Fibroblast of skin of left quadriceps (primary cell): ENCODE measurements around the gene PARP4.
"Not testable (repeated sequence)": the region's sequence is repeated elsewhere in the genome, so short reads cannot be mapped to it uniquely, and the experiment has no call there.

Experiments used
- DNase-seq, 2 experiments: peaks; one replicate each; pipeline ENCODE4 v3.0.0-alpha.2; 2013; ENCODE audit warnings: low read depth in 2 of 2

The PARP4 gene

DNA sequence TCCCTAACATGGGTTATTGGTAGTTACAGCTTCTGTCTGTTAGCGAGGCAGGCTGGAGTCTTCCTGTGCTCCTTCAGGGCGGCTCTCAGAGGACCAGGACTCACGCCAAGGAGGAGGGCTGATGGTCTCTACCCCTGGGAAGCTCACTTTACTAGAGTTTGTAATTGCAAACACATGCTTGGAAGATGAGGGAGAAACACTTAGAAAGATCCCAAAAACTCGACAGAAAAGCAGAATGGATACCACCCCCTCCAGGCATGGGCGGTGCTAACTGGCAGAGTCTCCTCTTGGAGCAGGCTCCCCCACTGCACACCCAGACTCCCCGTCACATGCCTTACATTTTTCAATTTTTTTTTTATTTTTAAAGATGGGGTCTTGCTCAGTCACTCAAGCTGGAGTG, 62.0 kb downstream of the PARP4 start:
- peak; percentile 31 to 46 for DNase-seq

DNA sequence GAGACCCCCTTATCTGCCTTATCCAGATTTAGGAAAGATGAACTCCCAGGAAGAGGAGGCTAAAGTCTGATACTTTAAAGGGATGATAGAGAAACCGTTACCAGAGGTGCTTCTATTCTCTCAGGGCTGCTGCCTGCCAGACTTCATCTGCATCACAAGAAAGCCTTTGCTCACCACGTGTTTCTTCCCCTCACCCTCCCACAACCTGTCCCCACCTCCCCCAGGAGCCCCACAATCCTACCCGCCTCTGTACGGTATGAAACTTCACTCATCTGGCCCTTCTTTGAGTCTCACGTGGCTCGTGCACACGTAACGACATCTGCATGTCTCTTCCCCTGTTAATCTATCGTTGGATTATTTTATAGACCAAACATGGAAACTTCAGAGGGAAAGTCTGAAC, 67.7 kb downstream of the PARP4 start:
- not testable (repeated sequence) for DNase-seq

DNA sequence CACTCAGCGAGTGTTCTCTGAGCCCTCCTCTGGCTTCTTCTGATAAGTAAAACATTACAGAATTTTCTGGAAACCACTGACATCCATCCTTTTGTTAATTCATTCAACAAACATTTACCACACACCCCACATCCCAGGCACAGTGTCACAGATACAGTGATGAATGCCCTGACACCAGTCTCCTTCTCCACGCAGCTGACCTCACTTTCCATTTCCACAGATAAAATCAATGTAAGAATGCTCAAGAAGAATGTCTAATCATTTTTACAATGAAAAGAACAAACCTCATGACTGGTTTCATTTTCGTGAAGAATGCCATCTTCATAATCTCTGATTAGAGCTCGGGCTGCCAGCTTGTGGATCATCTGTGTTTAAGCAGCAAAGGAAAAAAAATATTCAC, 69.2 kb downstream of the PARP4 start:
- no peak for DNase-seq

DNA sequence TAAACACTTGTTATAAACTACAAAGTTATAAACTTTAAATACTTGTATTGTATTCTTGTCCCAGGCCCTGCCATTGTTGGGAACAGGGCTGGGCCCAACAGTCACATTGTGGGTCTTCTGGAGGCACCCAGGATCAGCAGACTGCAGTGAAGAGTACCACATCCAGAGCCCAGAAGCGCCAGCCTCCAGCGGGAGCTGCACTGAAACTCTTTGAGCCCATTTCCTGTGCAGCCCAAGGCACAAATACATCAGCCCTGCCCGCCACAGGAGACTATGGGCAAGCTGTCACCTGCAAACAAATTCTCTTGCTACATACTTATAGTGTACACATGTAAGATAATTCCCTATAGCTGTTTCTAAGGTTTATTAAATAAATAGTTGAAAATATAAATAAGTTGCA, 86.5 kb downstream of the PARP4 start:
- not testable (repeated sequence) for DNase-seq

DNA sequence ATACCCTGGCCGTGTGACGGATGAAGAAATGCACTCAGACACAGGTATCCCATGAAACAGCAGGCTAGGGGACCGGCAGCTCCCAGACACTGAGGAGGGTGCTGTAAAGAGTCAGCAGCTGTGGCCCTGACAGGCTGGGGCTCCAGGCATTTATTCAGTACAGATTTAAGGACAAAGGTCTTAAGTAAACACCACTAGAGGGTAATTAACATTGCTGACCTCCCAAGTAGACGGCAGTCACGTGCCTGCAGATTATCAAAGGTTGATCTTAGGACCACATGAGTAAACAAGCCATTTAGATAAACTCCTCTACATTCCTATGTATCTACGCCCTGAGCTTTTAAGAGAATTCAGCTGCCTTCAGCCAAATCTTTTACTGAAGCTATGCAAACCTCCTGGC, 92.9 kb downstream of the PARP4 start:
- not testable (repeated sequence) for DNase-seq

DNA sequence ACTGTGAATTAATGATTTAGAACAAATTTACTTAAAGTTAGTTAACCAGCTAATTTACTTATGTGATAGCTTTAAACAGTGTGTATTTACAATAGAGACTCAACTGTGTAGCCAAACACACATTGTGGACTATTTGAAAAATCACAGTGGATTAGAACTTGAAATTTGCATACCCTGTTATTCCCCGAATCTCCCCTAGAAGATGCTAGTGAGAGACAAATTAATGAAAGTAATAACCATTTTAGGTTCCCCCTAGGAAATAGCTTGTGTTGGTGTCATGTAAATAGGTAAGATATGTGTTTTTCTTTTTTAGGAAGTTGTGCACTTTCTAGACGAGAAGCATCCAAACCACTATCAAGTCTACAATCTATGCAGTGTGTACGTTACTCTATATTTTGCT, 104.7 kb downstream of the PARP4 start:
- DNase-seq = no peak

DNA sequence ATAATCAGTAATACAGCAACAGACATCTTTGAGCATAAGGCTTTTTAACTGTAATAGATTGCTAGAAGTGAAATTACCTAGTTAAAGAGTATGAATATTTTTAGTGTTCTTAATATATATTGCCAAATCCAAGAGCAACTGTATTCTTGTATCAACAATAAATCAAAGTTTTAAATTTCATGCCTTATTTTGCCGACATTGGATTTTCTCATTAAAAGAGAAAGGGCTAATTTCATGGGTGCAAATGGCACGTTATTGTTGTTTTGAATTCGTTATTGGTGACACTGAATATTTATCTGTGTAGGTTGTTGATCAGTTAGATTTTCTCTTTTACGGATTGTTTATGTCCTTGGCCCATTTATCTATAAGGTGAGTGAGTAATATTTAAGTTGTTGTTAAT, 106.1 kb downstream of the PARP4 start:
- no peak for DNase-seq

DNA sequence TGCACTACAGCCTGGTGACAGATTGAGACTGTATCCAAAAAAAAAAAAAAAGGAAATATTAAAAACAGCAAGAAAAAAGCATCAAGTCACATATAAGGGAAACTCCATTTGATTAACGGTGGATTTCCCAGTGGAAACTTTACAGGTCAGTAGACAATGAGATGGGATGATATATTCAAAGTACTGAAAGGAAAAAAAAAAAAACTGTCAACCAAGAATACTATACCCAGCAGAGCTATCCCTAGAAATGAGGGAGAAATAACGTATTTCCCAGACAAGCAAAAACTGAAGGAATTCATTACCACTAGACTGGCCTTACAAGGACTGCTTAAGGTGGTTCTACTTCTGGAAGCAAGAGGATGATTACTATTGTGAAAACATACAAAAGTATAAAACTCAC, 115.8 kb downstream of the PARP4 start:
- no peak for DNase-seq

DNA sequence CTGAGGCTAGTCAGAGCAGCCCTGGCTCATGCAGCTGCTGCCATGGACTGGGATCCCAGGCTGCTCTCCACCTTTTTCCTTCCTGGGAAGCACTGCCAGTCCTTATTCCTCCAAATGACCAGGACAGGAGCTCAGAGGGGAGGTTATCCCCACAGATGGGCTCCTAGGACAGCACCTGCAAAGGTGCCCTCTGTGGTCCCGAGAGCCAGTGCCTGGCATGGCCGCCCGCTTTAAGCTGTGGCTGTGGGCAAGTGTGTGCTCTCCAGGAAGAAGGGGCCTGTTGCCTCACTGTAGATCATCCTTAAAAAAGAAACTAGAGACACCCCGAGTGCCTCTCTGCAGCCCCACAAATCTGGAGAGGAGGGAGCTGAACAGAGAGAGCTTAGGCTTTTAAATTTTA, 119.6 kb downstream of the PARP4 start:
- no peak for DNase-seq

DNA sequence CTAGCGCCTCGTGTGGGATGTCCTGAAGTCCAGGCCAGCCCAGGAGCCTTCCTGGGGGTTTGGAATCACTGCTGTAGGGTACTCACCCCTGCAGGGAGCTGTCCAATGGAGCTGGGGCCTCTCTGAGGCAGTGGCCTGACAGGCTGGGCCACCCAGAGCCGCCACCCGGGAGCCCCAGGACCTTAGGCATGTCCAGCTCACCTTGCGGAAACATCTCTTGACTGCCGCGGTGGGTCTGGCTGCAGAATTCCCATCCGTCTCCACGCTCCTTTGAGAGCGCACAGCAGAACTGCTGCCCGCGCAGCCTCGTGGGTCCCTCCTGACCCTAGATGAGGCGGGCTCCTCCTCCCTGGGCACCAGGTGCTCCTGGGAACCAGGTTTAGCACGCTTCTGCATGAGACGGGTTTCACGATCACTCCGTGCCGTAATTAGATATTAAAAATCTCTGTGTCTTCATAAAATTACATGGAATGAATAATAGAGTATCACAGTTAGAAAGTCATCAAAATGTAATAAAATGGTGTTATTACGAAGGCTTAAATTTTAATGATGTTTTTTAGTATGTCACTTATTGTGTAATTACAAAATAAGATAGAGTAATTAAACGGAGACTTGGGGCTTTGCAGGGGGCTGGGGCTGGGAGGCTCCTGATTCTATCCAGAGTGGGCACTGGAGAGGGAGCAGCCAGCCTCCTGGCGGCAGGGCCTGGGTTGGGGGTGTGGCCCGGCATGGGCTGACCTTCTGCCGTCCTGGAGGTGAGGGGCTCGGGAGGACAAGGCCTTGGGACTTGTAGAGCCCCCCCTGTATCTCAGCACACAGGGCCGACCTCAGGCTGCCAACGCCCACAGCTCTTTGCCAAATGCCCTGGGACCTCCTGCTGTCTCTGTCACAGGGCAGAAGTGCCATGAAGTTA, 120.6 kb downstream of the PARP4 start:
- not testable (repeated sequence) for DNase-seq

DNA sequence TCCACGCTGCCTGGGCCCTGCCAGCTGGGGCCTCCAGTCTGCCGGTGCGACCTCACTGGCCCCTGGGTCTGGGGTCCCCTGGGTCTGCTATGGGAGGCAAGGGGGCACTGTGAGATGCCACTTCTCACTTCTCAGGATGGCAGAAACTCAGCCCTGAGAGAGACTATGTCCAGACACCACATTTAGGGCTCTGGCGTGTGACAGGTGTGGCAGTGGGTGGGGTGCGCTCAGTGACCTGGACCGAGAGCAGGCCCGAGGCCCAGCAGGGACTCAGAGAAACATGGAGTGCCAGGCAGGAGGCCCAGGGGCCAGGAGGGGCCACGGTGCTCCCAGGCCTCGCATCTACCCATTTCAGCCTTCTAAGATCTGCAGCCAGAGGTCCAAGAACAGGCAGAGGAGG, 121.8 kb downstream of the PARP4 start:
- not testable (repeated sequence) for DNase-seq

DNA sequence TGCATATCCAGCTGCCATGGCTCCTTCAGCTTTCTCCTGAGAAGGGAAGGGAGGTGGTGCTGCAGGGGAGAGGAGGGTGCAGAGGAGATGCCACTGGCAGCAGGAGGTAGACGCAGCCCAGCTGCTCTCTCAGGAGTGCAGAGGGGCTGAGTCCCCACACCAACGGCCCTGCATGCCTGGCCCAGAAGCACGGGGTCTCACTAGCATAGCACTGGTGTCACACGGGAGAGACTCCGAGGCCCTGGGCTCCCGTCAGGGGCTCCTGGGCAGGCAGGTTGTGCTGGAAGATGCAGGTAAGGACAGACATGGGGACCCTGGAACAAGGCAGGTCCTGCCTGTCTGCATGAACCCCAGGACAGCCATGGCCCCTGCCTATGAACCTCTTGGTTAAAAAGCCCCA, 123.1 kb downstream of the PARP4 start:
- DNase-seq = no peak

DNA sequence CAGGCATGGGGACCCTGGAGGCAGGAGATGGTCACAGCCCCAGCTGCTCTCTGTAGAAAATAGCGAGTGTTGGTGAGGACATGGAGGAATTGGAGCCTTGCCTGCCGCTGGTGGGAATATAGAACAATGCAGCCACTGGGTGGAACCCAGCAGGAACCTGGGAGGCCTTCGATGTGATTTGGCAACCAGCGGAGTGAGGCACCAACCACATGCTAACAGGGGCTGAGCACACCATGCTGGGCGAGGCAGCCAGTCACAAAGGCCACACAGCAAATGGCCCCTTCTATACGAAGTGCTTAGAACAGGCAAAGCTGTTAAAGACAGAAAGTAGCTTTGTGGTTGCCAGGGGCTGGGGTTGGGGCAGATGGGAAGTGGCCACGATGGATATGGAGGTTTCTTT, 123.8 kb downstream of the PARP4 start:
- DNase-seq = not testable (repeated sequence)

DNA sequence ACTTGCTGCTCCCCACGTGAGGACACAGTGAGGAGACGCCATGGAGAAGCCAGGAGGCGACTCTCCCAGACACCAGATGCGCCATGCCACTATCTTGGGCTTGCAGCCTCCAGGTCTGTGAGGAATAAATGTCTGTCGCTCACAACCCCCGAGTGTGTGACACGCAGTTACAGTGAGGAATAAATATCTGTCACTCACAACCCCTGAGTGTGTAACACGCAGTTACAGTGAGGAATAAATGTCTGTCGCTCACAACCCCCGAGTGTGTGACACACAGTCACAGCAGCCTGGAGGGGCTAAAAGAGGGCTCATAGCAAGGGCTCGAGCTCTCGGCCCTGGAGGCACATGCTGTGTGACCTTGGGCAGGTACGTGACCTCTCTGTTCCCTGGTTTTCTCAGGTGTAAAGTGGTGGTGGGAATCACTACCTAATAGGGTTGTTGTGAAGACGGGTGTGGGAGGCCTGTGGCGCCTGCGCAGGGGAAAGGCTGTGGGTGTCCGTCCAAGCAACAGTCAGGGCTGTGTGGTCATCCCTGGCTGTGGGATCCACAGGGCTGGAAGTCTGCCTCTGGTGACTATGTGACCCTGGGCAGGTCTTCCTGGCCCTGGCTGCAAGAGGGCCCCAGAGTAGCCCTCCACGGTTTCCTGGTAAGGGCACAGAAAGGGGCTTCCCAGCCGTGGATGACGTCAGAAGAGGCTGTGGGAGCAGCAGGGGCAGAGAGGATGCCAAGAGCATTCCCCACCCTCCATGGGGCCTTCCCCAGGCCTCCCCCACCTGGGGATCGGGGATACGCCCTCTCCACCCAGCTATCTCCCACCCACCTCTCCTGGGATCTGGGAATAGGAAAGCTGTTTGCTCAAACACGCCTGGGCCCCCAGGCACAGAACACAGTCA, 125.5 kb downstream of the PARP4 start:
- DNase-seq = no peak

DNA sequence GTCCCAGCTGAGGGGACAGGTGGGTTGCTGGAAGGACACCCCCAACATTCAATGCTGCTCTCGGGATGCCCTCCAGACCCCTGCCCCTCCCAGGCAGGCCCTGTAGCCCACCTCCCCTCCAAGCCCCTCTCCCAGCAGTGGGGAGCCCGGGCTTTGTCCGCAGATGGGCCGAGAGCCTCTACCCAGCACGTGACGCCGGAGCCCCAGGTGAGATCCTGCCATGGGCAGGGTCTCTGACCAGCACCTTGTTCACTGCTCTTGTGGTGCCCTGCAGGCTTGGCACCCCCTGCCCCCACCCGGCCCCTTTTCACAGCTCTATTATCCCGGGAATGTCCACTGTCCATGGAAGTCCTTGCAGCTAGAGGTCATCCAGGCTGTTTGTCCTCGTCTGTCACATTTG, 126.7 kb downstream of the PARP4 start:
- no peak for DNase-seq

DNA sequence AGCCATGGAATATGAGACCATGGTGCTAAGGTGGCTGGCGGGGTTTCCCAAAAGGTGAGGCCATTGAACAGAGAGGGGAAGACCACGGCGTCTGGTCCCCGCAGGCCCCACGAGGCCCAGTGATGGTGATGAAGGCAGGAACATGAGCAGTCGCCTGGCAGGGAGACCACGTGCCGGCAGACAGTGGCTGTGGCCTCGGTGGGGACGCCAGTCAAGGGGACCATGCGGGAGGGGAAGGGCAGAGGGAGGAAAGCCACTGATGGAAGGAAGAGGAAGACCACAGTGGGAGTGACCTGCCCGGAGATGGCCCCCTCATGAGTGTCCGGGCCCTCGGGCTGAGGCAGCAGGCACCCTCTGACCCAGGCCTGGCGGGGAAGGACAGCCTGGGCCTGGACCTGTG, 127.6 kb downstream of the PARP4 start:
- DNase-seq = not testable (repeated sequence)

DNA sequence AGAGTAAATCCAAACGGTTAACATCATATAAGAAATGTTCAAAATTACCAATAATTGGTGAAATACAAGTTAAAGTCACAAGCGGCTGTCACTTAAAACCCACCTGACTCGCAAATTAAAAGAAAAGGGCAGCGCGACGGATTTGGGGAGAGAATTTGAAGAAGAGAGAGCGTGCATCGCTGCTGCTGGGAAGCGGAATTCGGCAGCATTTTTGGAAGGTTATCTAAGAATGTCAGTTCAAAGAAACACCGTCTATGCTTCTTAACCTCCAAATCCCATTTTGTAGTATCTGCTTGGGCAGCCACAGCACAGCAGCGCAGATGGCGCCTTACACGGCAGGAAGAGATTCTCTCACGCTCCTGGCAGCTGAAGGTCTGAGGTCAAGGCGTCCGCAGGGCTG, 128.5 kb downstream of the PARP4 start:
- not testable (repeated sequence) for DNase-seq

DNA sequence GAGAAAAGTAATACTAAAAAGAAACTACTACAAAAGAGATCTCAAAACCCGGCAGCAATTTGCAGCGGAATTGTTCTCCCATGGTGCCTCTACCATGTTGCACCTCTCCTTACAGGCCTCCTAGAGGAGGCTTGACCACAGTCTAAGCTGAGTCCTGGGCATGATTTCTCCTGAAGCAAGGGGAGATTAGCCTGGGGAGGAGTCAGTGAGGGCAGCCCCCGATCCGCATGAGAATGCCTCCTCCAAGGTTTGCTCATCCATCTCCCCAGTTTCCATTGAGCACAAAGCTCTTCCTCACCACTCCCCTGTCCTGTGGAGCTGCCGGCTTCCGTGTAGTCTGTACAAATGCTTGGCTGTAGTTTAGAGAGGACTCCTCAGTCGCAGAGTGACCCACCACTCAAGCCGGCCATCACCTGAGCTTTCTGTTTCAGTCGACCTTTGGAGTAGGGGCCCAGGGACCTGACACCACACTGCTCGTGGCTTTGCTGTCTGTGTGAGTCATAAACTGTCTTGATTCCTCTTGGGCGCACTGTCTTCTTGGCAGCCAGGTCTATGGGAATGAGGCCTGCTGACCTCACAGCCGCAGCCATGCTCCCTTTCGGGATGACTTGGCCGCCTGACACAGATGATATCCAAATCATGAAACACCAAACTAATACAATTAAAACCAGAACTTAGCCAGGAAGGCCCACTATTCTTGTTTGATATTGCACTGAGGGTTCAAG, 130.9 kb downstream of the PARP4 start:
- DNase-seq = no peak

DNA sequence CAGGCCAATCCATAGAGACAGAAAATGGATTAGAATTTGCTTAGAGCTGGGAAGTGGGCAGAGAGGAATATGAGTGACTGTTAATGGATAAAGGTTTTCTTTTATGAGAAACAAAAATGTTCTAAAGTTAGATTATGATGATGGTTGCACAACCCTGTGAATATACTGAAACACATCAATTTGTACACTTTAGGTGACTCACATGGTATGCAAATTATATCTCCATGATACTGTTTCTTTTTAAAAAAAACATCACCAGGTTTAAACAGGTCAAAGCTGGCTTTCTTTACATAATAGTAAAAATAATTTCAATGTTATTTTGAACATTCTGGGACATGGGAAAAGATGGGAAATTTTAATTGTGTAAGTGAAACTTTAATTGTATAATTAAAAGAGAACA, 131.7 kb downstream of the PARP4 start:
- not testable (repeated sequence) for DNase-seq

DNA sequence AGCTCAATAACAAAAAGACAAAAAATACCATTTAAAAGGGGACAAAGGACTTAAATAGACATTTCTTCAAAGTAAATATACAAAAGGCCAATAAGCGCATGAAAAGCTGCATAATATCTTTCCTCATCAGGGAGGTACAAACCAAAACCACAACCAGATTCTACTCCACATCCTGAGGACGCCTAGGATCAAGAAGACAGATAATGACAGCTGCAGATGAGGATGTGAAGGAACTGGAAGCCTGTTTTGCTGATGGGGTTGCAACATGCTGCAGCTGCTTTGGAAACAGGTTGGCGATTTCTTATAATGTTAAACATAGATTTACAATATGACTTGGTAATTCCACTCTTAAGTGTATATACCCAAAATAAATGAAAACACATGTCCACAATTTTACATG, 132.4 kb downstream of the PARP4 start:
- not testable (repeated sequence) for DNase-seq

DNA sequence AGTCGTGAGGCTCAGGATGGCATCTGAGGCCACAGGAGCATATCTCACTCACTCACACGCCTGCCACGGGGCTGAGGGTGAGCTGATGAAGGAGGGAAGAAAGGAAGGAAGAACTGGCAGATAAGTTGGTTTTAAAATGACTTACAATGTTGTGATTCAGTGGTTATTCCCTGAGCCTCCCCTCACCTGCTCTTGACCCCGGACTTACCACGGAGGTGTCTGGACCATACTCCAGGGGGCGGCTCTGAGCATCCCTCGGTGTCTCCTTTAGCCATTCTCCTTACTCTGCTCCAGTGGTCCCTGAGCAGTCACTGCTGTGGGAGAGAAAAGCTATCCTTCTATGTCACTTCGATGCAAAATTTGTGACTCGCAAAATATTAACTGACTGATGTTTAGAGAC, 141.3 kb downstream of the PARP4 start:
- DNase-seq = not testable (repeated sequence)
